GM12875 (cell line): Measurements from ENCODE around the gene AGL.
A peak's percentile ranks its signal among the peaks of the same experiment; 100 is the strongest.
"Not testable (repeated sequence)": the region's sequence is repeated elsewhere in the genome, so short reads cannot be mapped to it uniquely, and the experiment has no call there.

Experiments
- H3K4me3 ChIP-seq: one replicate; pipeline ENCODE4 v1.5.1; 2011; ENCODE audit warnings: low read depth, low read length, control low read depth
- CTCF ChIP-seq: IDR thresholded peaks from 2 replicates; pipeline ENCODE4 v1.5.1; 2011; ENCODE audit warnings: low read depth, mild to moderate bottlenecking, control low read depth, inconsistent platforms, low read length, moderate library complexity, borderline replicate concordance; ENCODE audit not compliant: insufficient read depth

The AGL gene

GRCh38 chr1:99957818-99958217 is 107.7 kb downstream of the AGL start:
- TF ChIP-seq CTCF, result no peak

GRCh38 chr1:99959189-99959705 is 109.1 kb downstream of the AGL start:
- not testable (repeated sequence) for H3K4me3 ChIP-seq

More at GRCh38 chr1:99957818-99958217, 107.7 kb downstream of the AGL start:
- no peak overlapping the region for H3K4me3 ChIP-seq

- not testable (repeated sequence) for H3K4me3 ChIP-seq
These were observed 110.1 kb downstream of the AGL start for GRCh38 chr1:99960260-99960659.

- TF ChIP-seq CTCF, result no peak
- no peak overlapping the region for H3K4me3 ChIP-seq
These were observed 113.1 kb downstream of the AGL start for GRCh38 chr1:99963041-99963795.

- TF ChIP-seq CTCF, result no peak
- H3K4me3 ChIP-seq, result no peak overlapping the region
These were observed 114.6 kb downstream of the AGL start for GRCh38 chr1:99964806-99965205.

GRCh38 chr1:99965646-99966375 is 115.7 kb downstream of the AGL start:
- no peak for TF ChIP-seq CTCF
- no peak overlapping the region for H3K4me3 ChIP-seq

GRCh38 chr1:99968214-99968613 is 118.1 kb downstream of the AGL start:
- TF ChIP-seq CTCF, result no peak
- no peak overlapping the region for H3K4me3 ChIP-seq

- no peak for TF ChIP-seq CTCF
- H3K4me3 ChIP-seq, result peak overlapping the region; percentile 87
These were observed 119.1 kb downstream of the AGL start for GRCh38 chr1:99969260-99969728.
